HepG2 (cell line): Measurements from ENCODE around the gene OSGIN1. TPM values are rescaled to one million over a fixed set of nuclear protein-coding genes. Genes with fewer than 3 reads are reported as not detected.

ENCODE experiments used
- CEBPG ChIP-seq: IDR thresholded peaks from 2 replicates; pipeline ENCODE4 v1.6.1; 2016
- CENPX ChIP-seq: sonication (generic); formaldehyde crosslinking; IDR thresholded peaks from 2 replicates; pipeline ENCODE4 v1.9.0; 2021; ENCODE audit warnings: mild to moderate bottlenecking, missing genetic modification reagents, moderate library complexity
- FUBP1 ChIP-seq: sonication (generic); formaldehyde crosslinking; IDR thresholded peaks from 2 replicates; pipeline ENCODE4 v1.5.1; 2020; ENCODE audit warnings: missing genetic modification reagents, mild to moderate bottlenecking, borderline replicate concordance
- HNRNPL ChIP-seq: fragments of 200-400 bp; formaldehyde crosslinking; IDR thresholded peaks from 2 replicates; pipeline ENCODE4 v1.6.1; 2017; ENCODE audit warnings: mild to moderate bottlenecking, low read depth, low read length
- KAT7 ChIP-seq: IDR thresholded peaks from 2 replicates; pipeline ENCODE4 v1.6.1; 2018; ENCODE audit warnings: borderline replicate concordance, missing compliant biosample characterization
- MLLT10 ChIP-seq: sonication (generic); formaldehyde crosslinking; IDR thresholded peaks from 2 replicates; pipeline ENCODE4 v1.4.0; 2020; ENCODE audit warnings: missing genetic modification reagents
- MTF2 ChIP-seq: sonication (generic); formaldehyde crosslinking; IDR thresholded peaks from 2 replicates; pipeline ENCODE4 v1.5.0; 2020; ENCODE audit warnings: missing genetic modification reagents, borderline replicate concordance
- MYC ChIP-seq: sonication (generic); formaldehyde crosslinking; IDR thresholded peaks from 2 replicates; pipeline ENCODE4 v1.9.0; 2021; ENCODE audit warnings: missing genetic modification reagents, borderline replicate concordance
- NONO ChIP-seq, 2 experiments: fragments of 450-650 bp in 1 of 2; sonication (generic) in 1 of 2; formaldehyde crosslinking in 1 of 2; IDR thresholded peaks in 1 of 2; conservative IDR thresholded peaks in 1 of 2; 2 replicates each; pipeline versions ENCODE4 v1.6.1 to v1.8.0; 2017 to 2022; ENCODE audit warnings: mild to moderate bottlenecking in 1 of 2, missing genetic modification reagents in 1 of 2, moderate library complexity in 1 of 2
- PHF8 ChIP-seq: sonication (generic); formaldehyde crosslinking; IDR thresholded peaks from 2 replicates; pipeline ENCODE4 v1.5.0; 2020; ENCODE audit warnings: missing genetic modification reagents
- RBAK ChIP-seq: sonication (generic); formaldehyde crosslinking; IDR thresholded peaks from 2 replicates; pipeline ENCODE4 v1.5.1; 2020; ENCODE audit warnings: mild to moderate bottlenecking, missing genetic modification reagents
- ZBTB38 ChIP-seq: sonication (generic); formaldehyde crosslinking; IDR thresholded peaks from 2 replicates; pipeline ENCODE4 v1.5.1; 2020; ENCODE audit warnings: mild to moderate bottlenecking, missing genetic modification reagents
- ZBTB40 ChIP-seq, 2 experiments: fragments of 450-650 bp in 1 of 2; sonication (generic) in 1 of 2; formaldehyde crosslinking in 1 of 2; IDR thresholded peaks; 2 replicates each; pipeline versions ENCODE4 v1.6.1 to v1.8.0; 2016 to 2022; ENCODE audit warnings: antibody characterized with exemption in 1 of 2, mild to moderate bottlenecking in 1 of 2, missing genetic modification reagents in 1 of 2
- ZFP41 ChIP-seq: sonication (generic); formaldehyde crosslinking; IDR thresholded peaks from 2 replicates; pipeline ENCODE4 v1.4.0; 2020; ENCODE audit warnings: mild to moderate bottlenecking, missing genetic modification reagents, borderline replicate concordance
- ZNF263 ChIP-seq: sonication (generic); formaldehyde crosslinking; IDR thresholded peaks from 2 replicates; pipeline ENCODE4 v1.4.0; 2020; ENCODE audit warnings: missing genetic modification reagents
- ZNF335 ChIP-seq: sonication (generic); formaldehyde crosslinking; IDR thresholded peaks from 2 replicates; pipeline ENCODE4 v1.4.0; 2020; ENCODE audit warnings: missing genetic modification reagents
- ZNF660 ChIP-seq: sonication (generic); formaldehyde crosslinking; IDR thresholded peaks from 2 replicates; pipeline ENCODE4 v1.5.1; 2020; ENCODE audit warnings: mild to moderate bottlenecking, low read depth, missing genetic modification reagents, borderline replicate concordance
- polyA plus RNA-seq, 8 experiments: library from polyadenylated mRNA; depleted of rRNA in 3 of 8; stranded (reverse) in 7 of 8; unstranded in 1 of 8; fragments of >200 nt; fragmentation: Illumina TruSeq in 4 of 8; extraction: Trizol in 4 of 8; gene quantifications; 2 replicates each; pipeline versions ENCODE4 v1.2.1 to v1.2.3, GENCODE V29; 2011 to 2016; ENCODE audit warnings: low read depth in 4 of 8, missing spikeins in 1 of 8, mixed read lengths in 1 of 8; ENCODE audit not compliant: insufficient read depth in 1 of 8
- total RNA-seq, 5 experiments: library from RNA; depleted of rRNA; stranded (reverse); fragments of >200 nt; fragmentation: Illumina TruSeq; extraction: Trizol; gene quantifications; 2 replicates each; pipeline ENCODE4 v1.2.3, GENCODE V29; 2016; ENCODE audit warnings: low read depth in 1 of 5

OSGIN1 gene
- total and polyA plus RNA-seq, 2 of the 13 experiments (the other 11 are each of a cell fraction or from before 2014, with no cell fraction given) = 20.5 to 27.1 TPM

GRCh38 chr16:83952940-83953795 is at the start of gene OSGIN1 (continued):
- TF ChIP-seq KAT7 (no peak; the same call in 1 of the 2 replicates), ZBTB40 (IDR thresholded peaks at IDR 0.05) (no peak), ZBTB40 (CRISPR knock-in tag; IDR thresholded peaks at IDR 0.05) (peak; percentile 55; the same call in 1 of the 2 replicates), ZBTB38 (CRISPR knock-in tag) (peak; percentile 79), ZNF660 (CRISPR knock-in tag) (no peak), ZNF335 (CRISPR knock-in tag) (peak; percentile 94; the same call in 1 of the 2 replicates), CENPX (CRISPR knock-in tag) (no peak), MTF2 (CRISPR knock-in tag) (no peak), CEBPG (CRISPR knock-in tag) (peak; percentile 67), FUBP1 (CRISPR knock-in tag) (no peak), ZFP41 (CRISPR knock-in tag) (no peak; the same call in 1 of the 2 replicates), MLLT10 (CRISPR knock-in tag) (no peak), RBAK (no peak), MYC (peak; percentile 98), HNRNPL (peak; percentile 89), ZNF263 (no peak; the same call in none of the 2 replicates), NONO (IDR thresholded peaks at IDR 0.05) (no peak), NONO (CRISPR knock-in tag; conservative IDR thresholded peaks at IDR 0.05) (peak; percentile 53), PHF8 (CRISPR knock-in tag) (peak; percentile 78)
